Astrocyte of the cerebellum (primary cell): ENCODE measurements around the gene MTCH2.
A peak's percentile ranks its signal among the peaks of the same experiment; 100 is the strongest.

Experiments
- DNase-seq: peaks from one replicate; pipeline ENCODE4 v3.0.0-alpha.2; 2011; ENCODE audit warnings: low read depth
- H3K4me3 ChIP-seq: 2 replicates; pipeline ENCODE4 v1.5.1; 2011; ENCODE audit warnings: mild to moderate bottlenecking, low read depth, low read length, moderate library complexity
- CTCF ChIP-seq: IDR thresholded peaks from 2 replicates; pipeline ENCODE4 v1.5.1; 2012; ENCODE audit warnings: low read length, low read depth, moderate library complexity, mild to moderate bottlenecking; ENCODE audit errors: missing control alignments
- in situ Hi-C: cut with HindIII; loops from 2 replicates; pipeline ENCODE4 v1.10.0; 2017; ENCODE audit warnings: low sequenced_read_pairs

The MTCH2 gene

DNA sequence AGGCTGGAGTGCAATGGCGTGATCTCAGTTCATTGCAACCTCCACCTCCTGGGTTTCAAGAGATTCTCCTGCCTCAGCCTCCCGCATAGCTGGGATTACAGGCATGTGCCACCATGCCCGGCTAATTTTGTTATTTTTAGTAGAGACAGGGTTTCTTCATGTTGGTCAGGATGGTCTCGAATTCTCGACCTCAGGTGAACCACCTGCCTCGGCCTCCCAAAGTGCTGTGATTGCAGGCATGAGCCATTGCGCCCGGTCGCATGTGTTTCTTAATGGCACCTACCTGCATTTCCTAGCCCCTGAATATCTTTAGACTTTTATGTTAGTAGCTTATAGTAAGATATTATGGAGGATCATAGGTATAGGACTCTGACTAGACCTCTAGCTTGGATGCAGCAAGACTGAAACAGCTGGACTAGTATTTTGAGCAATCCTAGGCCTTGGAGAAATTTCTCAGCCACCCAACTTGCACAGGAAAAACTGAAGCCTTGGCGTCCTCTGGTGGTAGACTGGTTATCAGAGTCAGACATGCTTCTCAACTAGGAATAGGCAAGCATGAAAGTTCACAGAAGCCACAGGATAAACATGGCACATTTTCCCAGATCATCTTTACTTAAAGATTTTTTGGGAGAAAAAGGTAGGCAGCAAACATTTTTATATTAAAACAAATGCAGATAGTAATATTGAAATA, 25.5 kb downstream of the MTCH2 start:
- peak; percentile 72 for DNase-seq
- in situ Hi-C loops, result no loop called here
- TF ChIP-seq CTCF, result peak; percentile 98
- no peak overlapping the region for H3K4me3 ChIP-seq

- no peak overlapping the region for H3K4me3 ChIP-seq
- no peak for DNase-seq
- in situ Hi-C loops, result no loop called here
- TF ChIP-seq CTCF, result no peak
Measured at GRCh38 chr11:47615249-47615648, 27.1 kb downstream of the MTCH2 start.

DNA sequence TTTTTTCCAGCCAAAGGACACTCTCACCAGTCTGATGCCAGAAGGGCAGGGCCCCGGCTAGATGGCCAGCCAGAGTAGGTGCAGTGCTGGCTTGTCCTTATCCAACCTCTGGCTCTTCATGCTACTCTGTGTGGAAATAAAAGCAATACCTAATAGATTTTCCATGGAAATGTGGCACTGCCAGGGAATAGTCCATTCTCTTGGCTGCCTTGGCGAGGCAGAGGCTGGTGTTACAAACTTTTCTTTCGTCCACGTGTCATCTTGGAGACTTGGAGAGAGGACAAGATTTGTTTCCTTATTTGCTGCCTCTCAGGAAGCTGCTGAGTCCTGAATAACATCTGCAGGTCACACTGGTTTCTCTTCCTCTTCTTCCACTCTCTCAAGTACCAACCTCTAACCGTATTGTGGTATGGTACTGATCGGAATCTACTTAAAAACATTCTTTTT, 31.0 kb downstream of the MTCH2 start:
- in situ Hi-C loops, result loop anchor here (5.0 kb wide), 1 partner anchor 34 kb away; the partner anchor contains the start of genes KBTBD4 and NDUFS3
- no peak for DNase-seq
- H3K4me3 ChIP-seq, result no peak overlapping the region
- TF ChIP-seq CTCF, result no peak

DNA sequence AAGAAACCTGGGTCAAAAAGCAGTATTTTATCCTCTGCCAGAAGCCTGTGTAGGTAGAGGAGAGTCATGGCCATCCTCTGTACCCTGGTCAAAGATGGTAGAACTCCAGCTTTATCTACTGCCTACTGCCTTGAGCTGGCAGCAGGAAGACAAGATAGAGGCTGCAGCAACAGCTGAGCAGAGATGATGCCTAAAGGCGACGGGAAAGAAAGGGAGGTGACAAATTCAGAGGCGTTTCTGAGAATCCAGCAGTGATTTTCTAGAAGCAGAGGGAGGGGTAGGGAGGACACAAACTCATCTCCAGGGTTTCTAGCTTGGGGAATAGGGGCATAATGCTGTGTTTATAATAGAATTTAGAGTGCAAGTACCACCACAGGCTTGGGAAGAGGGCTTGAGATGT, 32.7 kb downstream of the MTCH2 start:
- no peak for DNase-seq
- no peak for TF ChIP-seq CTCF
- no peak overlapping the region for H3K4me3 ChIP-seq
- in situ Hi-C loops, result loop anchor here (5.0 kb wide), 1 partner anchor 32 kb away; the partner anchor contains the start of genes KBTBD4 and NDUFS3

DNA sequence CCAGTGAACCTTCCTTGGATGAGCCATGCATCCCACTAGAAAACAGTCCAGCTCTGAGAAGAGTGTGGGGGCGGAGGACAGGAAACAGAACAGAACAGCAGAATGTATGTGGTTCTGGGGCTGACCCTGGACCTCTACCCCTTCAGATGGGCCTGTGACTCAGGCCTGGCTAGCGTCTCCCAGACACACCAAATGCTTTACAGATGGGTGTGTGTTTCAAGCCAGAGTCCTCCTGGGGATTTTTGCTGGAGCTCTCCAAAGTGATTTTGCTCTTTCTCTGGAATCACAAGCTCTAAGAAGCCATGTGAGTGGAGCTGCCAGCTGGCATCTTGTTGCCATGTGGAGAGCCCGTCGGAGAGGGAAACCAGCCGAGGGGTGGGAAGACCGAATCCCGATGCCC, 35.0 kb downstream of the MTCH2 start:
- DNase-seq, result peak; percentile 61
- no peak overlapping the region for H3K4me3 ChIP-seq
- no peak for TF ChIP-seq CTCF
- in situ Hi-C loops, result no loop called here

- no peak for TF ChIP-seq CTCF
- in situ Hi-C loops, result no loop called here
- no peak overlapping the region for H3K4me3 ChIP-seq
- no peak for DNase-seq
Measured at GRCh38 chr11:47606731-47607130, 35.6 kb downstream of the MTCH2 start.
